NCI-H1048 (cell line): ENCODE measurements around the gene CHD5.

Experiments
- DNase-seq: peaks from one replicate; lab custom pipeline; 2025; lab: John Stamatoyannopoulos, UW

Gene CHD5

DNA sequence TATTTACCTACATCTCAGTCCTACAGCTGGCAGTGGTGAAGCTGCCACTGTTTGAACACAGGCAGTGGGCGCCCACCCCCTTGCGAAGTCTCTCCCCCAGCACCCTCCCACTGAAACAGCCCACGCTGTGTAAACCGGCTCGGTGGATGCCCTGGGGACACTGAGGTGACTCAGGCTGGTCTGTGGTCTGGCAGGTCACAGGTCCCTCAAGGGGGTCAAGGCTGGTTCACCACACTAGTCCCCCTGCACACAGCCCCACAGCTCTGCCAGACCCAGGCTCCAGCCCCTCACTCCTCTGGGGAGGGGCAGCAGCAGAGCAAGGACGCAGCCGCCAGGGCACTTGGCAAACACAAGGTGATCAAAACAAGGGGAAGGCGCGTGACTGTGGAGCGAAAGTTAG, 7.6 kb downstream of the CHD5 start:
- no peak for DNase-seq

DNA sequence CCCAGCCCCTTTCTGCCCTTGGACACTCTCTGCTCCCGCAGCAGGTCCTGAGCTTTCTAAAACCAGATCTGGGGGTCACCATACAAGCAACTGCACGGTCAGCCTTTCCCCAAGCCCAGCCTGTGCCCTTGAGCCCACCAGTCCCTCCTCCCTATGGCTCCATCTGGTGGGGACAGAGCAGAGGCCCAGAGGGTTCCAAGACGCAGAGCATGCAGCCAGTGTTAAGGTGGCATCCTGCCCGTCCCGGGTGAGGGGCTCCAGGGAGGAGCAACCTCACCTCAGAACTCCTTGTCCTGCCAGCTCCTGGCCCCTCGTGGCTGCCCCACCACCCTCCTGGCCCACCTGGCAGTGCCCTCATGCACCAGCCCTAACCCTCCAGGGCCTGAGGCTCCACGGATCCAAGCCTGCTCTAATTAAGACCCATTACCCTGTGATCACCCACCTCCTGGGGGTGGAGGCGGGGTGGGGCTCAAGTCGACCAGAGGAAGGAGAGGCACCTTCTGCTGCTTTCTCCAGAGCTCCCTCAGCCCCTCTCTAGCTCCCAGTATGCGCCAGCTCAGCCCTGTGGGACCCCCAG, 8.5 kb downstream of the CHD5 start:
- DNase-seq = no peak

DNA sequence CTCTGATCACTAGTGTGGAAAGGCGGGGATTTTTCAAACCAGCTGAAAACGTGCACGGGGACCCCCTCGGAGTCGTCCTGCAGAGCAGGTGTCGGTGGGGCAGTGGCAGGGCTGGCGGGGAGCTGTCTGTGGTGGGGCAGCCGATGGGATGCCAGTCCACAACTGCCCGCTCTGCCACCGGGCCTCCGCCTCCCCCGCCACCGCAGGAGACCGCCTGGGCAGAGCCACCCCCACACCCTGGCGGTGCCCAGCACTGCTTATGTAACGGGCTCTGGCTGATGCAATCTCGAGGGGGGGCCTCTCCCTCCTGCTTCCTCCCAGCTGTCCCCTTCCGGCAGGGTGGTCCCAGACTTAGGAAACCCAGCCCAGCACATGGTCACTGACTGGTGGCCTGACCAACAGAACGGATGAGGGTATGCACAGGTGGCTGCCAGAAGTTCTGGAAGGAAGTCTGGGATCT, 9.3 kb downstream of the CHD5 start:
- no peak for DNase-seq

DNA sequence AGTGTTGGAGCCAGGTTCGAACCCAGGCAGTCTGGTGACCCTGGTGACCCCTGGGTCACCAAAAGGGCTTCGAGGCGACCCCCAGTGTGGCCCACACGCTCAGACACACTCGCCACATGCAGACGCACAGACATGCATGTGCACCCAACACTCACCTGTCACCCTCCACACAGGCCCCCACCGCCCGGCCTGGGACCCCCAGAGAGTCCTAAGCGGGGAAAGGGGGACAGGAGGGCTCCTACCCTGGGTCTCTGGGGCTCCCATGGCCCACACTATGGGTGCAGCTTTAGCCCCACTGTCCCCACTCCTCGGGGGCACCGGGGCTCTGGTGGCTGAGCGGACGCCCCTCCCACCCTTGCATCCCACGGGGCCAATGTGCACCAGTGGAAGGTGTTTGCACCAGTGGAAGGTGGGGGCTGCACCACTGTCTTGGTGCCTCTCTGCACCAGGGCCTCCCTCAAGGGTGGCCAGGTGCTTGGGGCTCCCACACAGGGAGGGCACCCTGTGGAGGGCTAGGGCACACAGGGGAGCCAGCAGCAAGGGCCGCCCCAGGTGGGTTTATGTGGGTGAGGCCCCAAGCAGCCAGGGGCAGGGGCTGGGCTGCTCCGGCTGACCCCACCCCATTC, 9.9 kb downstream of the CHD5 start:
- DNase-seq = no peak

DNA sequence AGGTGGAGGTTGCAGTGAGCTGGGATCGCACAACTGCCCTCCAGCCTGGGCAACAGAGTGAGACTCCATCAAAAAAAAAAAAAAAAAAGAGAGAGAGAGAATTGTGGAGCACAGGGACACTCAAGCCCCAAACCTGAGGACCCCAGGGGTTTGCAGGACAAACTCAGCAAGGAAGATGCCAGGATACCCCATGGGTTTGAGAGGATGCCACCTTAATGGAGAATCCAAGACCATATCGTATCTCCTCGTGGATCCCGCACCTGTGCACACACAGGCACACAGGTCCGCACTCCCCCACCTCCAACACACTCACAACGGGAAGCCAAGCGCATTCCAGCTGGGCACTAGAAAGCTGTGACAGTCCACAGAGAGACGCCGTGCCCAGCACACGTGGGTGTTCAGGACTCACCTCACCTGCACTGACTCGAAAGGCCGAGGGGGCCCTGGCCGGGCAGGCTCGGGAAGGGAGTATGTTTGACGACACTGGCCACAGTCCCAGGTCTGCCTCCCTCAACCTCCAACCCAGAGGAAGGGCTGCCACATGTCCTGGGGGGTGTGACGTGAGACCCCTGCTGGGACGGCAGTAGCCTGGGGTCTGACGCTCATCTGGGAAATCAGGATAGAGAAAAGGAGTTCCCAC, 11.1 kb downstream of the CHD5 start:
- no peak for DNase-seq

DNA sequence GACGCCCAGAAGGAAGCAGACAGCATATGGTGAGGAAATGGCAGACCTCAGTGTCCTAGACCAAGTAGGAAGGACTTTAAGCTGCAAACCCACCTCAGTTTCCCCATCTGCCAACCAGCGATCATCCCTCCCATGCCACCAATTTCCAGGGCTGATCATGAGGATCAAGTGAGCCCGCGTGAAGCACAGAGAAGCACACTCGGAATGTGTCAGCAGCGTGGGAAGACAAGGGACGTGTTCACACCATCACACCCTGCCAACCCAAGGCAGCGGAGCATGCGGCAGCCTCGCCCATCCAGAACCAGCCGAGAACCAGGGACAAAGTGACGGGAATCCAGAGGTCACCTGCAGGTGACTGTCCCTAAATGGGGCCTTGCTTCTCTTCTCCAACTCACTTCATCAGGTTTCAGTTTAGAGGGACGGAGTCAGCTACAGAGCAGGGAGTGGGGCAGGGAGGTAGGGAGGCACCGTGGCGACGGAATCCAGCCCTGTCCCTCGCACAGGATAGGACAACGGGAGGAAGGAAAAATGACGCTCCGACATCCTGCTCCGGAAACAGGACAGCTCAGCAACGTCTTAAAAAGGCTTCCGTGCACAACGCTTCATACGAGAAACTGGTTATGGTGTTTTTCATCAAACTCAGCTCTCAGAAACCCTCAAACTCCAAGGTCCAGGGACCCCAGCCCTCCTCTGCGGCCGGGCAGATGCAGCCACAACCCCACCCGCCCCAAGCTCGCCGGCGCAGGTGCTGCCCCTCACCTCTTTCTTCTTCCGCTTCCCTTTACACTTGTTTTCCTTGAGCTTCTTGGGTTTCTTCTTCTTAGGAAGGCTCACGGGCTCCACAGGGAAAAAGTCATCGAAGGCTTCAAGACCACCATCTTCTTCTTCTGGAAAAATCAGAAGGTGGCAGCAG, 12.5 kb downstream of the CHD5 start:
- no peak for DNase-seq

- no peak for DNase-seq
Measured at GRCh38 chr1:6166655-6167390, 13.3 kb downstream of the CHD5 start.

GRCh38 chr1:6166221-6166620, 13.9 kb downstream of the CHD5 start:
- no peak for DNase-seq

GRCh38 chr1:6165441-6165985, 14.6 kb downstream of the CHD5 start:
- no peak for DNase-seq

DNA sequence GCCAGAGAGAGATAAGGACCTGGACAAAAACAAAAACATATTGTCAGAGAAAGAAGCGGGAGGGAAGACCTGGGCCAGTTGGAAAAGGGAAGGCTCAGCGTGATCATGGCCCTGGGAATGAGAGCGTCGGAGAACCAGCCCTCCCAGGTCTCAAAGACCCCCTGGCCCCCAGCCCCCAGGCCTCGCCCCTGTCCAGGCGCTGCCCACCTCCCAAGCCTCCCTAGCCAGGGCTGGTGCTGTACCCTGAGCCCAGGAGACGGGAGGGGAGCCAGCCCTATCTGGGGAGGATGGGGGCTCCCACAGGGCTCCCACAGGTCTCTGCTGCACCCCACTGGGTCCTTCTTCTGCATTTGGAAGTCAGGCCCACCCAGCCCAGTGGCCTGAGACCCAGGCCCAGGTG, 15.1 kb downstream of the CHD5 start:
- no peak for DNase-seq

DNA sequence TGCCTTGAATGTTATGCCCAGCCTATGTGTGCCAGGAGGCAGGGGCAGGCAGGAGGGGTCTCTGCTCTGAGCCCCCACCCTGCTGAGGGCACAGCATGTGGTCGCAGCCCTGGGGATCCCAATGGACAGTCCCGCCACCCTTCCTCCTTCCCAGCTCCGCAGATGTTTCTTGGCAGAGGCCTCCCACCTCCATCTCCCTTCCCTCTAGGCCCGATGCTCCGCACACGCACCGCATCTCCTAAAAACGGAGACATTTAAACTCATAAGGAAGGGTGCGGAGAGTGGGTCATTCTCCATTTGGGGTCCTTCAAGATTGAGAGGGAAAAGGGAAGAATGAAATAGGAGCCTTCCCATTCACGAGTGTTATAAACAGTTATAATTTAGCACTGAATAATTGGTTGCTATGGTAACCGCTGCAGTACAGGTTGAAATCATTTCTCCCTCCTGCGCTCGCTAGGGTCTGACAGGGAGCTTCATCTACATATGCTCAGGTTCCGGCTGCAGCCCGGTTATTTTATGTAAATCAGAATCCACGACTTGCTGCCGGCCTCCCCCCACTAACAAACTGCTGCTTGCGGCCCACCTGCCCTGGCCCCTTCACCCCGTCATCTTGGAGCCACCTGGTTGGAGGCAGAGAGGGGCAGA, 16.0 kb downstream of the CHD5 start:
- DNase-seq = no peak

- DNase-seq = no peak
Measured at GRCh38 chr1:6163191-6163972, 16.7 kb downstream of the CHD5 start.

DNA sequence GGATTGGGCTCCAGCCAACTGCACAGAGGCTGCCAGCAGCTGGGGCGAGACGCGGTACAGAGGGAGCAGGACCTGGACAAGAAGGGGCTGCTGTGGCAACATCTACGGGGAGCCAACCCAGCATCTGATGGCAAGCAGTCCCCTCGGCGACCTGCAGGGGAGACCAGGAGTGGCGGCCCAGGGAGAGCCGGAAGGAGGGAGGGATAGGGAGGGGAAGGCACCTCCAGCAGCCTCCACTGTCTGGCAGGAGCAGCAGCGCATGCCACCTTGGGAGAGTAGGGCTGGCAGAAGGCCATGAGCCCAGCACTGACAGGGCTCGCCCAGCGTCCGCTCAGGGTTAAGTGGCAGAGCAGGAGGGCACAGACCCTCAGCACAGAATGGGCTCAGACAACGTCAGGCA, 17.3 kb downstream of the CHD5 start:
- no peak for DNase-seq

DNA sequence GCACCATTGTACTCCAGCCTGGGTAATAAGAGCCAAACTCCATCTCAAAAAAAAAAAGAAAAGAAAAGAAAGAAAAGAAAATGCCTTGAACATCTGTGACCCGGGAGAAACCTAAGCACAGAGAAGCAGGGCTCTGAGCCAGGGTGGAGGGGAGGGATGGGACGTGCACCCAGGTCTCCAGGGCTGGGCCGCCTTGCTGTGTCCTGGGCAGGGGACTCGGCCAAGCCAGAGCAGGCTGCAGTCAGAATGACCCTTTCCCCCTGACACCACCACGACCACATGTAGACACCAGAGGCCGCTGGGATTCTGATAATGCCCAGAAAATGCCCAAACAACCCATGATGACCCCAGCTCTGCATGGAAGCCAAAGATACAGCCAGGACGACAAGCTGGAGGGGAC, 17.8 kb downstream of the CHD5 start:
- no peak for DNase-seq

- no peak for DNase-seq
Measured at GRCh38 chr1:6158181-6158580, 21.9 kb downstream of the CHD5 start.

DNA sequence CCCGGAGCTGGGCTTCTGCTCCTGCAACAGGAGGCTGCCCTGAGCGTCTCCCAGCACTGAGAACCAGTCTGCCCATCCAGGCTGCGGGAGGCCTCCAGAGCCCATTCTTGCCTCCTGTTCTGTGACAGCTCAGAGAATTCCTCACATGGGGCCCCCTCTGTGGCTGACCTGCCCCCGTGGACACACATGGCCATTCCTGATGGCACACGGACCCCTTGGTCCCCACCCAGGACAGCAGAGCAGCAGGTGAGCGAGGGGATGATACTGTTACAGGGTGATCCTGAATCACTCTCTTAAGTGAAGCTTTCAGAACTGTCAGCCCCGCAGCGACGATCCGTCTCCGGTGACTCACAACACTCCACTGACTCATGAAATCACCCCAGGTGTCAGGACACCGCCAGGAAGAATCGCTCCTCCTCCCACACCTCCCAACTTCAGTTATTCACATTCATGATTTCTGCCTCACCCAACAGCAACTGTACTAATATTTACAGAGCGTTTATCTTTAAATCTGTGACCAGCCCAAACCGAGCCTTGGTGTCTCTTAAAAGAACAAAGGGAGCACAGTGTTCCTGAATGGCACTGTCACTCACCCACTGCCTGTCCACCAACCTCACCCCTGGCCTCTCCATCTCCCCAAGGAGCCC, 22.5 kb downstream of the CHD5 start:
- no peak for DNase-seq

GRCh38 chr1:6157132-6157527, 23.0 kb downstream of the CHD5 start:
- no peak for DNase-seq

GRCh38 chr1:6154525-6155319, 25.4 kb downstream of the CHD5 start:
- DNase-seq = no peak

DNA sequence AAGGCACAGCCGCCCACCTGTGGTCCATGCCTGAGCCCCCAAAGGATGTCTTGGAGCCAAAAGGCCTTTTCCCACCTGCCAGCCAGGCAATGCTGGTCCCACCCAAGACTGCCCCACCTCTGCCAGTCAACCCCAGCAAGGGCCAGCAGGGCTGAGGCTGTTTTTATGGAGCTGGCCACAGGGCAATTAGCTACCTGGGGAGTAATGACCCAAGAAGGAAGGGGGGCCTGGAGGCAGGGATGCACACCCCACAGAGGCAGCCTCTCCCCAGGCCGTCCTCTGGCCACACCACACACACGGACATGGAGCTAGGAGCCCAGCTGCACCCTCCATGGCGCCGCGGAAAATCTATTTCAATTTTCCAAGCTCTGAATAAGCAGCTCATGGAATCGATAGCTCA, 27.2 kb downstream of the CHD5 start:
- no peak for DNase-seq
